K562 (cell line): Measurements from ENCODE around the gene MINK1. TPM values are rescaled to one million over a fixed set of nuclear protein-coding genes. Genes with fewer than 3 reads are reported as not detected.

ENCODE experiments used
- ARID1B ChIP-seq: fragments of 450-650 bp; IDR thresholded peaks from 2 replicates; pipeline ENCODE4 v1.6.1; 2016; ENCODE audit warnings: antibody characterized with exemption, mild to moderate bottlenecking, inconsistent platforms
- CBX5 ChIP-seq: IDR thresholded peaks from 2 replicates; pipeline ENCODE4 v1.6.1; 2014; ENCODE audit warnings: low read depth, borderline replicate concordance
- POLR2G ChIP-seq: fragments of 200-400 bp; formaldehyde crosslinking; IDR thresholded peaks from 2 replicates; pipeline ENCODE4 v1.6.1; 2017; ENCODE audit warnings: low read depth, mild to moderate bottlenecking, antibody characterized with exemption, low read length, moderate library complexity
- PTBP1 ChIP-seq: fragments of 200-400 bp; formaldehyde crosslinking; IDR thresholded peaks from 2 replicates; pipeline ENCODE4 v1.6.1; 2017; ENCODE audit warnings: low read depth, low read length
- ZNF561 ChIP-seq: fragments of 450-650 bp; formaldehyde crosslinking; conservative IDR thresholded peaks from 2 replicates; pipeline ENCODE4 v1.4.0; 2020; ENCODE audit warnings: mild to moderate bottlenecking, moderate library complexity
- ZNF707 ChIP-seq: fragments of 250-450 bp; sonication (Bioruptor Pico); conservative IDR thresholded peaks from 2 replicates; pipeline ENCODE4 v1.8.0; 2022; ENCODE audit warnings: inconsistent platforms, mild to moderate bottlenecking, moderate library complexity
- polyA plus RNA-seq, 8 experiments: library from polyadenylated mRNA; depleted of rRNA in 4 of 8; stranded (reverse) in 5 of 8; unstranded in 3 of 8; fragments of >200 nt; fragmentation: Nextera tagmentation in 2 of 8; fragmentation: Illumina TruSeq in 1 of 8; extraction: Ambion mirVana in 2 of 8; extraction: Trizol in 1 of 8; gene quantifications; 2 replicates each; pipeline versions ENCODE4 v1.2.1 to v1.2.3, GENCODE V29; 2011 to 2014; ENCODE audit warnings: inconsistent platforms in 1 of 8, missing spikeins in 1 of 8
- total RNA-seq, 7 experiments: library from RNA; depleted of rRNA in 6 of 7; stranded (reverse); fragments of >200 nt in 6 of 7; fragmentation: Illumina TruSeq in 2 of 7; extraction: Trizol in 2 of 7; gene quantifications; 2 replicates each; pipeline versions ENCODE4 v1.2.1 to v1.2.3, GENCODE V29; 2011 to 2021; ENCODE audit warnings: low replicate concordance in 1 of 7
- TF ChIP-seq, protein P1 (sequence below), 2 experiments: fragments of 450-650 bp in 1 of 2; sonication (generic) in 1 of 2; formaldehyde crosslinking in 1 of 2; IDR thresholded peaks; 2 replicates each; pipeline versions ENCODE4 v1.7.1 to v1.9.0; 2016 to 2022; ENCODE audit warnings: inconsistent platforms in 1 of 2, mild to moderate bottlenecking in 1 of 2, missing genetic modification reagents in 1 of 2
- TF ChIP-seq, protein P2 (sequence below): IDR thresholded peaks from 2 replicates; pipeline ENCODE4 v1.6.1; 2014; ENCODE audit warnings: antibody characterized with exemption
- TF ChIP-seq, protein P3 (sequence below): fragments of 450-650 bp; formaldehyde crosslinking; IDR thresholded peaks from 2 replicates; pipeline ENCODE4 v1.4.0; 2020; ENCODE audit warnings: mild to moderate bottlenecking
- TF ChIP-seq, protein P4 (sequence below), 2 experiments: IDR thresholded peaks; 2 replicates each; pipeline ENCODE4 v1.6.1; 2011; ENCODE audit warnings: borderline replicate concordance in 1 of 2, control low read depth in 1 of 2, low read depth in 1 of 2, low read length in 1 of 2, mild to moderate bottlenecking in 1 of 2, mixed read lengths in 1 of 2, moderate library complexity in 1 of 2; ENCODE audit not compliant: insufficient read depth in 1 of 2, insufficient read length in 1 of 2, poor library complexity in 1 of 2, severe bottlenecking in 1 of 2; ENCODE audit errors: extremely low read depth in 1 of 2

The MINK1 gene
- total and polyA plus RNA-seq, 9 of the 15 experiments (the other 6 are each of a cell fraction or from before 2014, with no cell fraction given), result 0.11 to 54.2 (median 14.9) TPM

DNA sequence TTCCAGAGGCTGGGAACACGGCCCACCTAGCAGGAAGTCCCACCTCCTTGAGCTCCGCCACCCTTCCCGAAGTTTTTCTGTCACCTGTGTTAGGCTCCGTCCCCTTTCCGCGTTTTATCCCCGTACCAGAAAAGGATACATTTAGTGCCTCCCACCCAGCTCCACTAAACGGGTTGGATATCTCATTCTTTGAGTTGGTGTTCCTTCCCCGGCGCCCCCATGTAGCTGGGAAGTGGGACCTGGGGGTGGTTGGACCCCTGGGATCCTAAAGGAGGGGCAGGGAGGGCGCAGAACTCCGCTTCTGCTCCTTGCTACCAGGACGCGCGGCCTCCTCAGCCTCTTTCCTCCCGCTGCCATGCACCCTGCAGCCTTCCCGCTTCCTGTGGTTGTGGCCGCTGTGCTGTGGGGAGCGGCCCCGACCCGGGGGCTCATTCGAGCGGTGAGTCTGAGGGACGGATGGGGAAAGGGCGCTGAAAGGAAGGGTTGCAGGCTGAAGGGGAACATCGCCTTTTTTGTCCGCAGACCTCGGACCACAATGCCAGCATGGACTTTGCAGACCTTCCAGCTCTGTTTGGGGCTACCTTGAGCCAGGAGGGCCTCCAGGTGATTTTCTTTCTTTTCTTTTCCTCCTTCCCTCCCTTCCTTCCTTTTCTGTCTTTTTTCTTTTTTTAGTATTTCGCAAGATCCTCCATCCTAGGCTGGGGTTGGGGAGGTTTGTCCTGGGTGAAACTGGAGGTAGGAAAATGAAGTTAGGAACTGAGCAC is 107.6 kb downstream of the MINK1 start (continued):
- TF ChIP-seq, protein P1, sequence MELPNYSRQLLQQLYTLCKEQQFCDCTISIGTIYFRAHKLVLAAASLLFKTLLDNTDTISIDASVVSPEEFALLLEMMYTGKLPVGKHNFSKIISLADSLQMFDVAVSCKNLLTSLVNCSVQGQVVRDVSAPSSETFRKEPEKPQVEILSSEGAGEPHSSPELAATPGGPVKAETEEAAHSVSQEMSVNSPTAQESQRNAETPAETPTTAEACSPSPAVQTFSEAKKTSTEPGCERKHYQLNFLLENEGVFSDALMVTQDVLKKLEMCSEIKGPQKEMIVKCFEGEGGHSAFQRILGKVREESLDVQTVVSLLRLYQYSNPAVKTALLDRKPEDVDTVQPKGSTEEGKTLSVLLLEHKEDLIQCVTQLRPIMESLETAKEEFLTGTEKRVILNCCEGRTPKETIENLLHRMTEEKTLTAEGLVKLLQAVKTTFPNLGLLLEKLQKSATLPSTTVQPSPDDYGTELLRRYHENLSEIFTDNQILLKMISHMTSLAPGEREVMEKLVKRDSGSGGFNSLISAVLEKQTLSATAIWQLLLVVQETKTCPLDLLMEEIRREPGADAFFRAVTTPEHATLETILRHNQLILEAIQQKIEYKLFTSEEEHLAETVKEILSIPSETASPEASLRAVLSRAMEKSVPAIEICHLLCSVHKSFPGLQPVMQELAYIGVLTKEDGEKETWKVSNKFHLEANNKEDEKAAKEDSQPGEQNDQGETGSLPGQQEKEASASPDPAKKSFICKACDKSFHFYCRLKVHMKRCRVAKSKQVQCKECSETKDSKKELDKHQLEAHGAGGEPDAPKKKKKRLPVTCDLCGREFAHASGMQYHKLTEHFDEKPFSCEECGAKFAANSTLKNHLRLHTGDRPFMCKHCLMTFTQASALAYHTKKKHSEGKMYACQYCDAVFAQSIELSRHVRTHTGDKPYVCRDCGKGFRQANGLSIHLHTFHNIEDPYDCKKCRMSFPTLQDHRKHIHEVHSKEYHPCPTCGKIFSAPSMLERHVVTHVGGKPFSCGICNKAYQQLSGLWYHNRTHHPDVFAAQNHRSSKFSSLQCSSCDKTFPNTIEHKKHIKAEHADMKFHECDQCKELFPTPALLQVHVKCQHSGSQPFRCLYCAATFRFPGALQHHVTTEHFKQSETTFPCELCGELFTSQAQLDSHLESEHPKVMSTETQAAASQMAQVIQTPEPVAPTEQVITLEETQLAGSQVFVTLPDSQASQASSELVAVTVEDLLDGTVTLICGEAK (IDR thresholded peaks at IDR 0.05), result no peak; the same call in 1 of the 2 replicates
- TF ChIP-seq, protein P1 (CRISPR knock-in tag; IDR thresholded peaks at IDR 0.05), result no peak
- no peak for TF ChIP-seq ZNF561 (CRISPR knock-in tag)
- TF ChIP-seq CBX5, result no peak
- no peak for TF ChIP-seq ZNF707 (CRISPR knock-in tag)
- no peak for TF ChIP-seq ARID1B
- TF ChIP-seq, protein P2, sequence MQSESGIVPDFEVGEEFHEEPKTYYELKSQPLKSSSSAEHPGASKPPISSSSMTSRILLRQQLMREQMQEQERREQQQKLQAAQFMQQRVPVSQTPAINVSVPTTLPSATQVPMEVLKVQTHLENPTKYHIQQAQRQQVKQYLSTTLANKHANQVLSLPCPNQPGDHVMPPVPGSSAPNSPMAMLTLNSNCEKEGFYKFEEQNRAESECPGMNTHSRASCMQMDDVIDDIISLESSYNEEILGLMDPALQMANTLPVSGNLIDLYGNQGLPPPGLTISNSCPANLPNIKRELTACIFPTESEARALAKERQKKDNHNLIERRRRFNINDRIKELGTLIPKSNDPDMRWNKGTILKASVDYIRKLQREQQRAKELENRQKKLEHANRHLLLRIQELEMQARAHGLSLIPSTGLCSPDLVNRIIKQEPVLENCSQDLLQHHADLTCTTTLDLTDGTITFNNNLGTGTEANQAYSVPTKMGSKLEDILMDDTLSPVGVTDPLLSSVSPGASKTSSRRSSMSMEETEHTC, result no peak
- TF ChIP-seq POLR2G, result peak; percentile 75
- TF ChIP-seq, protein P3, sequence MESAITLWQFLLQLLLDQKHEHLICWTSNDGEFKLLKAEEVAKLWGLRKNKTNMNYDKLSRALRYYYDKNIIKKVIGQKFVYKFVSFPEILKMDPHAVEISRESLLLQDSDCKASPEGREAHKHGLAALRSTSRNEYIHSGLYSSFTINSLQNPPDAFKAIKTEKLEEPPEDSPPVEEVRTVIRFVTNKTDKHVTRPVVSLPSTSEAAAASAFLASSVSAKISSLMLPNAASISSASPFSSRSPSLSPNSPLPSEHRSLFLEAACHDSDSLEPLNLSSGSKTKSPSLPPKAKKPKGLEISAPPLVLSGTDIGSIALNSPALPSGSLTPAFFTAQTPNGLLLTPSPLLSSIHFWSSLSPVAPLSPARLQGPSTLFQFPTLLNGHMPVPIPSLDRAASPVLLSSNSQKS, result no peak
- TF ChIP-seq PTBP1, result no peak
- TF ChIP-seq, protein P4, sequence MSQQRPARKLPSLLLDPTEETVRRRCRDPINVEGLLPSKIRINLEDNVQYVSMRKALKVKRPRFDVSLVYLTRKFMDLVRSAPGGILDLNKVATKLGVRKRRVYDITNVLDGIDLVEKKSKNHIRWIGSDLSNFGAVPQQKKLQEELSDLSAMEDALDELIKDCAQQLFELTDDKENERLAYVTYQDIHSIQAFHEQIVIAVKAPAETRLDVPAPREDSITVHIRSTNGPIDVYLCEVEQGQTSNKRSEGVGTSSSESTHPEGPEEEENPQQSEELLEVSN (IDR thresholded peaks at IDR 0.05; ENCODE audit: borderline replicate concordance in 1 of 2, extremely low read depth in 1 of 2, insufficient read depth in 1 of 2, insufficient read length in 1 of 2, low read depth in 1 of 2, low read length in 1 of 2, poor library complexity in 1 of 2, severe bottlenecking in 1 of 2), result peak in 1 of 2 experiments; percentile 10
